PFSK-1 (cell line): ENCODE results near the gene ZNF598.

Experiments
- POLR2AphosphoS5 ChIP-seq: IDR thresholded peaks from 2 replicates; pipeline ENCODE4 v1.6.1; 2012; ENCODE audit warnings: low read depth, mild to moderate bottlenecking, control low read depth, low read length, moderate library complexity
- TAF1 ChIP-seq: IDR thresholded peaks from 2 replicates; pipeline ENCODE4 v1.6.1; 2012; ENCODE audit warnings: low read length, control low read depth, borderline replicate concordance; ENCODE audit not compliant: insufficient read depth
- TF ChIP-seq, protein P1 (sequence below), 2 experiments: IDR thresholded peaks; 2 replicates each; pipeline versions ENCODE4 v1.6.1 to v1.8.0; 2011 to 2012; ENCODE audit warnings: low read depth in 2 of 2, low read length in 2 of 2, control low read depth in 1 of 2, inconsistent platforms in 1 of 2, mild to moderate bottlenecking in 1 of 2, moderate library complexity in 1 of 2; ENCODE audit not compliant: insufficient read depth in 1 of 2

DNA sequence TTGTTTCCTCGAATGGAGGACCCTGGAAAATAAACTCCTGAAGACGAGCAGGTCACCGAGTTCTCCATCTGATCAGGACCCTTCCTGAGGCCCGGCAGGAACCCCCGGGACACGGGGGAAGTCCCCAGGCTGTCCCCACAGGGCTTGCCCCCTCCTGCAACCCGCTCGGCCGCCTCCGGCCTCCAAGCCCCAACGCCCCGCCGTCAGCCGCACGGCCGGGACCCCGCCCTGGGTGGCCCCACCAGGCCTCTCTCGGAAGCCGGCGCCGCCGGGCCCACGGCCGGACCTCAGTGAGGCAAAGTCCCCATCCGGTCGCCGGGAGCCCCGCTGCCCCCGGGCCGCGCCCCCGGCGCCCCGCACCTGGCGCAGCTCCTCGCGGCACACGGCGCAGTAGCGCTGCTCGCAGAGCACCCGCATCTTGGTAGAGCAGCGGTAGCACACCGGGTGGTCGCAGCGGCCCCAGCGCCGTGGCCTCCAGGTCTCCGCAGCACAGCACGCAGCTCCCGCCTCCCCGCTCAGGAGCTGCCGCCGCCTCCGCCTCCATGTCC, 383 bp downstream of the ZNF598 start:
- no peak for TF ChIP-seq POLR2AphosphoS5
- TF ChIP-seq, protein P1, sequence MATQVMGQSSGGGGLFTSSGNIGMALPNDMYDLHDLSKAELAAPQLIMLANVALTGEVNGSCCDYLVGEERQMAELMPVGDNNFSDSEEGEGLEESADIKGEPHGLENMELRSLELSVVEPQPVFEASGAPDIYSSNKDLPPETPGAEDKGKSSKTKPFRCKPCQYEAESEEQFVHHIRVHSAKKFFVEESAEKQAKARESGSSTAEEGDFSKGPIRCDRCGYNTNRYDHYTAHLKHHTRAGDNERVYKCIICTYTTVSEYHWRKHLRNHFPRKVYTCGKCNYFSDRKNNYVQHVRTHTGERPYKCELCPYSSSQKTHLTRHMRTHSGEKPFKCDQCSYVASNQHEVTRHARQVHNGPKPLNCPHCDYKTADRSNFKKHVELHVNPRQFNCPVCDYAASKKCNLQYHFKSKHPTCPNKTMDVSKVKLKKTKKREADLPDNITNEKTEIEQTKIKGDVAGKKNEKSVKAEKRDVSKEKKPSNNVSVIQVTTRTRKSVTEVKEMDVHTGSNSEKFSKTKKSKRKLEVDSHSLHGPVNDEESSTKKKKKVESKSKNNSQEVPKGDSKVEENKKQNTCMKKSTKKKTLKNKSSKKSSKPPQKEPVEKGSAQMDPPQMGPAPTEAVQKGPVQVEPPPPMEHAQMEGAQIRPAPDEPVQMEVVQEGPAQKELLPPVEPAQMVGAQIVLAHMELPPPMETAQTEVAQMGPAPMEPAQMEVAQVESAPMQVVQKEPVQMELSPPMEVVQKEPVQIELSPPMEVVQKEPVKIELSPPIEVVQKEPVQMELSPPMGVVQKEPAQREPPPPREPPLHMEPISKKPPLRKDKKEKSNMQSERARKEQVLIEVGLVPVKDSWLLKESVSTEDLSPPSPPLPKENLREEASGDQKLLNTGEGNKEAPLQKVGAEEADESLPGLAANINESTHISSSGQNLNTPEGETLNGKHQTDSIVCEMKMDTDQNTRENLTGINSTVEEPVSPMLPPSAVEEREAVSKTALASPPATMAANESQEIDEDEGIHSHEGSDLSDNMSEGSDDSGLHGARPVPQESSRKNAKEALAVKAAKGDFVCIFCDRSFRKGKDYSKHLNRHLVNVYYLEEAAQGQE (IDR thresholded peaks at IDR 0.05; ENCODE audit: insufficient read depth in 1 of 2, low read depth in 2 of 2, low read length in 2 of 2): no peak
- no peak for TF ChIP-seq TAF1
